GM23248 (cell line): ENCODE results near the gene ULK3. TPM values are rescaled to one million over a fixed set of nuclear protein-coding genes. Genes with fewer than 3 reads are reported as not detected.

Source experiments
- DNase-seq: peaks from one replicate; pipeline ENCODE4 v3.0.0-alpha.2; 2015
- H2AFZ ChIP-seq: fragments of 200-600 bp; sonication (generic); 2 replicates; pipeline ENCODE4 v1.6.1; 2016; ENCODE audit warnings: antibody characterized with exemption
- H3F3A ChIP-seq: fragments of 200-600 bp; sonication (generic); 2 replicates; pipeline ENCODE4 v1.6.1; 2016; ENCODE audit warnings: mild to moderate bottlenecking, antibody characterized with exemption, mixed run types; ENCODE audit not compliant: insufficient read depth
- H3K27ac ChIP-seq: fragments of 200-600 bp; sonication (generic); 2 replicates; pipeline ENCODE4 v1.5.1; 2016; ENCODE audit warnings: mild to moderate bottlenecking
- H3K27me3 ChIP-seq: fragments of 200-600 bp; sonication (generic); replicated peaks from 2 replicates; pipeline ENCODE4 v1.6.1; 2016; ENCODE audit warnings: mild to moderate bottlenecking; ENCODE audit not compliant: insufficient read depth
- H3K36me3 ChIP-seq: fragments of 200-600 bp; sonication (generic); 2 replicates; pipeline ENCODE4 v1.6.1; 2016; ENCODE audit warnings: low read depth, mild to moderate bottlenecking
- H3K4me1 ChIP-seq: fragments of 200-600 bp; sonication (generic); 2 replicates; pipeline ENCODE4 v1.6.1; 2016; ENCODE audit warnings: mild to moderate bottlenecking; ENCODE audit not compliant: insufficient read depth
- H3K4me2 ChIP-seq: fragments of 200-600 bp; sonication (generic); one replicate; pipeline ENCODE4 v1.6.1; 2016; ENCODE audit warnings: mild to moderate bottlenecking; ENCODE audit not compliant: unreplicated experiment
- H3K4me3 ChIP-seq: fragments of 200-600 bp; sonication (generic); 2 replicates; pipeline ENCODE4 v1.5.1; 2016; ENCODE audit warnings: mild to moderate bottlenecking
- H3K79me2 ChIP-seq: fragments of 200-600 bp; sonication (generic); 2 replicates; pipeline ENCODE4 v1.6.1; 2016; ENCODE audit warnings: mild to moderate bottlenecking; ENCODE audit not compliant: insufficient read depth
- H3K9ac ChIP-seq: fragments of 200-600 bp; sonication (generic); 2 replicates; pipeline ENCODE4 v1.6.1; 2016; ENCODE audit warnings: mild to moderate bottlenecking
- H3K9me2 ChIP-seq: fragments of 200-600 bp; sonication (generic); 2 replicates; pipeline ENCODE4 v1.6.1; 2016; ENCODE audit warnings: mixed run types, mild to moderate bottlenecking, moderate library complexity; ENCODE audit not compliant: insufficient read depth
- H3K9me3 ChIP-seq: fragments of 200-600 bp; sonication (generic); one replicate; pipeline ENCODE4 v1.6.1; 2017; ENCODE audit warnings: low read depth
- H4K20me1 ChIP-seq: fragments of 200-600 bp; sonication (generic); 2 replicates; pipeline ENCODE4 v1.6.0; 2016; ENCODE audit not compliant: insufficient read depth
- EZH2 ChIP-seq: fragments of 200-600 bp; sonication (generic); IDR thresholded peaks from 2 replicates; pipeline ENCODE4 v1.6.1; 2018; ENCODE audit warnings: antibody characterized with exemption, mild to moderate bottlenecking; ENCODE audit not compliant: insufficient read depth, poor library complexity, severe bottlenecking
- EZH2phosphoT487 ChIP-seq: fragments of 200-600 bp; sonication (generic); IDR thresholded peaks from 2 replicates; pipeline ENCODE4 v1.6.1; 2018; ENCODE audit warnings: antibody characterized with exemption, moderate library complexity, mild to moderate bottlenecking, low read depth; ENCODE audit not compliant: insufficient read depth
- WGBS, 2 experiments: methylation state at CpG; one replicate each; pipeline ENCODE4 v1.1.6; 2015 to 2017; ENCODE audit warnings: low lambda C conversion rate in 2 of 2, low coverage in 1 of 2; ENCODE audit errors: missing lambda C conversion rate in 2 of 2; 5-methylcytosine and 5-hydroxymethylcytosine counted together
- in situ Hi-C: fragments of 300-500 bp; cut with MboI; formaldehyde crosslinking; loops from 2 replicates; pipeline ENCODE4 v1.15.0; 2020
- polyA plus RNA-seq: library from polyadenylated mRNA; unstranded; fragments of >200 nt; fragmentation: Nextera tagmentation; extraction: Ambion mirVana; gene quantifications from 2 replicates; pipeline ENCODE4 v1.2.1, GENCODE V29; 2016
- total RNA-seq: library from RNA; depleted of rRNA; stranded (reverse); fragments of >200 nt; shearing (Covaris generic); gene quantifications from 2 replicates; pipeline ENCODE4 v1.2.3, GENCODE V29; 2014

The ULK3 gene
- total and polyA plus RNA-seq, 2 experiments from 2014 or later = 14.6 to 30.3 TPM

DNA sequence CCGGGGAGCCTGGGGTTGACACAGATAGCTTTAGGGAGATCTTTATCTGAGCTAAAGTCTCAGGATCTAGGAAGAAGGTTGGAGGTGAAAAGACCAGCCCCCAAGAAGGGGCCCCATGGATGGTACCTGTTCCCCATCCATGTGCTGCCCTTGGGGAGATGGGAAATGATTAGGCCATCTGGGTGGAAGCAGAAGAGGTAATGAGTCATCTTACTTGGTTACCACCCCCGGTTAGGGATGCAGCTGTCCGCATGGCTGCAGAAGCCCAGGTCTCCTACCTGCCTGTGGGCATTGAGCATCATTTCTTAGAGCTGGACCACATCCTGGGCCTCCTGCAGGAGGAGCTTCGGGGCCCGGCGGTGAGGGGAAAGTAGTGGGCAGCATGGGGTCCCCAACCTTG lies 19.6 kb downstream of the ULK3 start:
- H3F3A ChIP-seq = no peaks in the 10 kb centered on the region
- no peaks in the 10 kb centered on the region for H3K9me2 ChIP-seq
- H3K27ac ChIP-seq = no peak overlapping the region
- H3K79me2 ChIP-seq = no peaks in the 10 kb centered on the region
- H2AFZ ChIP-seq = no peak overlapping the region
- no peak overlapping the region for H3K4me2 ChIP-seq
- TF ChIP-seq EZH2phosphoT487 (no peak), EZH2 (no peak)
- no peak for DNase-seq
- WGBS, 2 experiments = 39 to 49% methylated on average over 6 of the region's 6 CpGs
- H3K4me3 ChIP-seq = no peak overlapping the region
- no peak overlapping the region for H3K9ac ChIP-seq
- peaks cover 6% of the 10 kb centered on the region for H3K27me3 ChIP-seq
- H4K20me1 ChIP-seq = no peaks in the 10 kb centered on the region
- in situ Hi-C loops = no loop called here
- no peaks in the 10 kb centered on the region for H3K36me3 ChIP-seq
- no peaks in the 10 kb centered on the region for H3K9me3 ChIP-seq
- H3K4me1 ChIP-seq = no peaks in the 10 kb centered on the region

DNA sequence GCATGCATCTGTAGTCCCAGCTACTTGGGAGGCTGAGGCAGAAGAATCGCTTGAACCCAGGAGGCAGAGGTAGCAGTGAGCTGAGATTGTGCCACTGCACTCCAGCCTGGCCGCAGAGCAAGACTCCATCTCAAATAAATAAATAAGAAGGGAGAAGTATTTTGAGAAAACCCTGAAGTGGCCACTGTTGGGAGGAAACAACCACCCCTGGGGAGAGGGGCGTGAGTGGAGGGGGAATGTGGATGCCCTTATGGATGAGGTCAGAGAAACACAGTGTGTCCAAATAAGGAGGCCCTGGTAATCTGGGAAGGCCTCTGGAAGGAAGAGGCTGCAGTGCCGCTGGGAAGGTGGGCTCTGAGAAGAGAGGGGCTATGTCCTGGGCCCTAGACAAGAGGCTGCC lies 20.7 kb downstream of the ULK3 start:
- H3K4me3 ChIP-seq = no peak overlapping the region
- H3K79me2 ChIP-seq = no peaks in the 10 kb centered on the region
- no peaks in the 10 kb centered on the region for H3K9me3 ChIP-seq
- 72 to 88% methylated on average over 4 of the region's 4 CpGs for WGBS, 2 experiments
- no peak overlapping the region for H2AFZ ChIP-seq
- no peaks in the 10 kb centered on the region for H3F3A ChIP-seq
- H3K4me2 ChIP-seq = no peak overlapping the region
- peaks cover 6% of the 10 kb centered on the region for H3K27me3 ChIP-seq
- H3K4me1 ChIP-seq = no peaks in the 10 kb centered on the region; the same call in 1 of the 2 replicates
- H4K20me1 ChIP-seq = no peaks in the 10 kb centered on the region
- no peaks in the 10 kb centered on the region for H3K9me2 ChIP-seq
- DNase-seq = no peak
- no peak overlapping the region for H3K27ac ChIP-seq
- TF ChIP-seq EZH2phosphoT487 (no peak), EZH2 (no peak)
- no peaks in the 10 kb centered on the region for H3K36me3 ChIP-seq
- in situ Hi-C loops = no loop called here
- no peak overlapping the region for H3K9ac ChIP-seq

DNA sequence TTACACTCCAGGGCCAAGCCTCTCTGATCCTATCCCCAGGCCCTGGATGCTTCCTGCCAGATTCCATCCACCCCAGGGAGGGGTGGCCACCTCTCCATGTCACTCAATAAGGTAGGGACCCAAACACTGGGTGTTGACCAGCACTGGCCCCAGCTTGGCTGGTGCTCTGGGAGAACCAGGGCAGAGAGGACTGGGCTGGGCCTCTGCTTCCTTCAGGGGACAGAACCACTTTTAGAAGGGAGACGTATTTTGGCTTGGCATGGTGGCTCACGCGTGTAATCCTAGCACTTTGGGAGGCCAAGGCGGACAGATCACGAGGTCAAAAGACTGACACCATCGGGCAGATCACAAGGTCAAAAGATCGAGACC lies 21.2 kb downstream of the ULK3 start:
- TF ChIP-seq EZH2 = no peak
- no peak for TF ChIP-seq EZH2phosphoT487
- Histone ChIP-seq H3K4me3 (no peak overlapping the region), H3K4me1 (no peaks in the 10 kb centered on the region; the same call in 1 of the 2 replicates), H3K79me2 (no peaks in the 10 kb centered on the region), H3K9me2 (no peaks in the 10 kb centered on the region), H3K27me3 (peaks cover 6% of the 10 kb centered on the region), H3K4me2 (no peak overlapping the region), H4K20me1 (no peaks in the 10 kb centered on the region), H2AFZ (no peak overlapping the region), H3K36me3 (no peaks in the 10 kb centered on the region), H3K9me3 (no peaks in the 10 kb centered on the region), H3K9ac (no peak overlapping the region), H3K27ac (no peak overlapping the region), H3F3A (no peaks in the 10 kb centered on the region)
- DNase-seq = no peak
- 75 to 78% methylated on average over 7 of the region's 7 CpGs for WGBS, 2 experiments
- in situ Hi-C loops = no loop called here

DNA sequence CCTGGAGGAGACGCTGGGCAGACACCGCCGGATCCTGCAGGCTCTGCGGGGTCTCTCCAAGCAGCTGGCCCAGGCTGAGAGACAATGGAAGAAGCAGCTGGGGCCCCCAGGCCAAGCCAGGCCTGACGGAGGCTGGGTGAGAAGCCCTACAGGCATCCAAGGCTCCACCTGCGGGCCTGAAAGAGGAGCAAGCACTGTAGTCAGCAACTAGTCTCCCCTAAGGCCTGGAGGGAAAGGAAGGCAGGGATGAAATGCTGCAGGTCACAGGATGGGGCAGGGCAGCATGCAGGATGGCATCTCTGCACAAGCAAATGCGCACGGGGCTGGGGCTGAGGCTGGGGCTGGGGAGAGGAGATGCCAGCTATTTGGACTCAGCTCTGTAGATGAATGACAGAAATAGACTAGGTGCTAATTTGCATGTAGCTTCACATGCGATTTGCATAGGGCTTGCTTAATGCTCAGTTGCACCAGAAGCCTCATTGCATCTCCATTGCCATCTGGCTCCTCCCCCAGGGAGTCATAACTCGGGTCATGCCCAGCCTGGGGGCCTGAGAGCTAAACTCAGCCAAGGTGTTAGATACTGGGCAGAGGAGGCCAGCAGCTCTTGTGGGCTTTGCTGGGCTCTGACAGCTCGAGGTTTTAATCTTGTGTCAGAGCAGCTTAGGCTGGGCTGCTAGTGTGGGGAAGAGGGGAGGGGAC lies 21.7 kb downstream of the ULK3 start:
- no peaks in the 10 kb centered on the region; the same call in 1 of the 2 replicates for H3K4me1 ChIP-seq
- no peaks in the 10 kb centered on the region for H3F3A ChIP-seq
- DNase-seq = peak; percentile 29
- no peak overlapping the region for H3K4me2 ChIP-seq
- no peaks in the 10 kb centered on the region for H3K36me3 ChIP-seq
- no peak overlapping the region for H3K9ac ChIP-seq
- no peaks in the 10 kb centered on the region for H3K79me2 ChIP-seq
- no peaks in the 10 kb centered on the region for H3K9me2 ChIP-seq
- TF ChIP-seq EZH2 (no peak), EZH2phosphoT487 (no peak)
- no peaks in the 10 kb centered on the region for H3K9me3 ChIP-seq
- in situ Hi-C loops = no loop called here
- H3K4me3 ChIP-seq = no peak overlapping the region
- H3K27ac ChIP-seq = no peak overlapping the region
- no peak overlapping the region for H2AFZ ChIP-seq
- 41 to 50% methylated on average over 11 of the region's 11 CpGs for WGBS, 2 experiments
- H4K20me1 ChIP-seq = no peaks in the 10 kb centered on the region
- H3K27me3 ChIP-seq = peaks cover 6% of the 10 kb centered on the region; the same call in 1 of the 2 replicates
